ENCODE data around the gene MAP3K3. TPM values are rescaled to one million over a fixed set of nuclear protein-coding genes. Genes with fewer than 3 reads are reported as not detected.

Gene MAP3K3
- total and polyA plus RNA-seq, 2 donors (not counting 3 experiments of a cell fraction or from before 2014, with no cell fraction given) = 56.6 to 81.0 TPM

- Histone ChIP-seq H3K4me1 (ENCODE audit: control insufficient read depth, extremely low read depth, insufficient read depth, low read length) (no peaks in the 10 kb centered on the region), H3K4me3 (replicated peaks in 1 of 3; ENCODE audit: insufficient read depth in 1 of 3, low read depth in 1 of 3, low read length in 3 of 3) (no peak overlapping the region), H3K27ac (ENCODE audit: insufficient read depth, low read depth, low read length) (no peak overlapping the region), H3K9ac (replicated peaks; ENCODE audit: extremely low read depth, insufficient read depth, low read length) (no peak overlapping the region), H3K9me1 (replicated peaks; ENCODE audit: control insufficient read depth, extremely low read depth, insufficient read depth, low read length) (no peaks in the 10 kb centered on the region), H3K9me3 (replicated peaks; ENCODE audit: control insufficient read depth, insufficient read depth, low read length) (no peaks in the 10 kb centered on the region), H3K36me3 (ENCODE audit: control insufficient read depth in 2 of 2, extremely low read depth in 1 of 2, insufficient read depth in 2 of 2, low read length in 2 of 2) (peaks cover 10 to 22% of the 10 kb centered on the region in 2 experiments), H3K79me2 (ENCODE audit: control insufficient read depth, insufficient read depth, low read length) (no peaks in the 10 kb centered on the region), H2AFZ (ENCODE audit: low read depth, low read length) (no peak overlapping the region), H3K4me2 (ENCODE audit: insufficient read depth, low read length) (no peak overlapping the region), H4K20me1 (replicated peaks; ENCODE audit: control insufficient read depth, extremely low read depth, insufficient read depth, low read length) (no peaks in the 10 kb centered on the region), H3K27me3 (ENCODE audit: control insufficient read depth in 2 of 2, insufficient read depth in 2 of 2, low read length in 2 of 2) (no peaks in the 10 kb centered on the region)
- ChIA-PET POLR2A (interaction anchor here (1.4 kb wide), 1 partner anchor 11 kb away, joined by 4 read pairs; the partner anchor contains the start of gene MAP3K3), CTCF (interaction anchor here (0.6 to 8.7 kb wide), 49 partner anchors 8 to 938 kb away, joined by 3 to 239 read pairs (median 6); partner anchors contain the start of genes ACE, CYB561, MAP3K3 and TACO1)
- BruUV-seq (replicated peaks) = no TSS peak
- dilution Hi-C loops (cut with MboI; ENCODE audit: extremely low pct_ligation_motif_present, low sequenced_read_pairs) = no loop called here
- FAIRE-seq (no peak), DNase-seq (ENCODE audit: low read depth, low spot score) (no peak)
- intact Hi-C loops (cut with micrococcal nuclease) = loop anchor here (5.0 kb wide), 1 partner anchor 114 kb away; no protein-coding TSS in a partner anchor
- no peak for TF ChIP-seq GATA2 (IDR thresholded peaks at IDR 0.05; ENCODE audit: insufficient read depth, insufficient read length, low read depth, low read length)
- no peak for TF ChIP-seq JUN (IDR thresholded peaks at IDR 0.05; ENCODE audit: borderline replicate concordance, insufficient read depth, insufficient read length, low read depth)
- TF ChIP-seq POLR2AphosphoS5 (IDR thresholded peaks at IDR 0.05; ENCODE audit: insufficient read depth, low read depth, low read length) = no peak
- TF ChIP-seq, protein P1, sequence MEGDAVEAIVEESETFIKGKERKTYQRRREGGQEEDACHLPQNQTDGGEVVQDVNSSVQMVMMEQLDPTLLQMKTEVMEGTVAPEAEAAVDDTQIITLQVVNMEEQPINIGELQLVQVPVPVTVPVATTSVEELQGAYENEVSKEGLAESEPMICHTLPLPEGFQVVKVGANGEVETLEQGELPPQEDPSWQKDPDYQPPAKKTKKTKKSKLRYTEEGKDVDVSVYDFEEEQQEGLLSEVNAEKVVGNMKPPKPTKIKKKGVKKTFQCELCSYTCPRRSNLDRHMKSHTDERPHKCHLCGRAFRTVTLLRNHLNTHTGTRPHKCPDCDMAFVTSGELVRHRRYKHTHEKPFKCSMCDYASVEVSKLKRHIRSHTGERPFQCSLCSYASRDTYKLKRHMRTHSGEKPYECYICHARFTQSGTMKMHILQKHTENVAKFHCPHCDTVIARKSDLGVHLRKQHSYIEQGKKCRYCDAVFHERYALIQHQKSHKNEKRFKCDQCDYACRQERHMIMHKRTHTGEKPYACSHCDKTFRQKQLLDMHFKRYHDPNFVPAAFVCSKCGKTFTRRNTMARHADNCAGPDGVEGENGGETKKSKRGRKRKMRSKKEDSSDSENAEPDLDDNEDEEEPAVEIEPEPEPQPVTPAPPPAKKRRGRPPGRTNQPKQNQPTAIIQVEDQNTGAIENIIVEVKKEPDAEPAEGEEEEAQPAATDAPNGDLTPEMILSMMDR (IDR thresholded peaks at IDR 0.05; ENCODE audit: extremely low read depth in 1 of 2, insufficient read depth in 1 of 2, low read depth in 1 of 2, low read length in 2 of 2) = no peak
- no peak for TF ChIP-seq FOS (IDR thresholded peaks at IDR 0.05; ENCODE audit: borderline replicate concordance, insufficient read depth, low read length)
- no peak for TF ChIP-seq EZH2 (IDR thresholded peaks at IDR 0.05; ENCODE audit: borderline replicate concordance, low read depth, low read length, severe bottlenecking)
- TF ChIP-seq POLR2A (IDR thresholded peaks at IDR 0.05; ENCODE audit: low read depth, low read length) = no peak
- TF ChIP-seq, protein P2, sequence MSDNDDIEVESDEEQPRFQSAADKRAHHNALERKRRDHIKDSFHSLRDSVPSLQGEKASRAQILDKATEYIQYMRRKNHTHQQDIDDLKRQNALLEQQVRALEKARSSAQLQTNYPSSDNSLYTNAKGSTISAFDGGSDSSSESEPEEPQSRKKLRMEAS (IDR thresholded peaks at IDR 0.05; ENCODE audit: insufficient read depth, insufficient read length) = no peak
- TF ChIP-seq MYC (IDR thresholded peaks at IDR 0.05; ENCODE audit: low read depth, low read length) = no peak
Observed at GRCh38 chr17:63611354-63611753, 10.9 kb upstream of the MAP3K3 start.
